HG03139 (cell line): ENCODE data around the gene PXN.
"Not testable (repeated sequence)": the region's sequence is repeated elsewhere in the genome, so short reads cannot be mapped to it uniquely, and the experiment has no call there.

Experiments
- ATAC-seq: cut with Tn5 transposase; IDR thresholded peaks from one replicate; pipeline ENCODE4 v1.9.1; 2021; ENCODE audit not compliant: unreplicated experiment

PXN gene

GRCh38 chr12:120227233-120228040, 38.1 kb downstream of the PXN start:
- ATAC-seq, result no peak

- ATAC-seq, result no peak
Observed at GRCh38 chr12:120225852-120226640, 39.5 kb downstream of the PXN start.

GRCh38 chr12:120225200-120225558, 40.4 kb downstream of the PXN start:
- ATAC-seq, result no peak

- no peak for ATAC-seq
Observed at GRCh38 chr12:120224304-120225199, 41.0 kb downstream of the PXN start.

GRCh38 chr12:120223458-120224303, 41.8 kb downstream of the PXN start:
- no peak for ATAC-seq

- ATAC-seq, result no peak
Observed at GRCh38 chr12:120222288-120222832, 43.2 kb downstream of the PXN start.

GRCh38 chr12:120221576-120221900, 44.0 kb downstream of the PXN start:
- no peak for ATAC-seq

- ATAC-seq, result no peak
Observed at GRCh38 chr12:120220838-120221575, 44.5 kb downstream of the PXN start.

GRCh38 chr12:120218680-120219606, 46.6 kb downstream of the PXN start:
- no peak for ATAC-seq

- ATAC-seq, result no peak
Observed at GRCh38 chr12:120216742-120217605, 48.6 kb downstream of the PXN start.

GRCh38 chr12:120215766-120216735, 49.5 kb downstream of the PXN start:
- no peak for ATAC-seq

GRCh38 chr12:120215357-120215735, 50.2 kb downstream of the PXN start:
- ATAC-seq, result no peak

- no peak for ATAC-seq
Observed at GRCh38 chr12:120214626-120215356, 50.7 kb downstream of the PXN start.

GRCh38 chr12:120213758-120214157, 51.8 kb downstream of the PXN start:
- no peak for ATAC-seq

- ATAC-seq, result not testable (repeated sequence)
Observed at GRCh38 chr12:120213182-120213581, 52.3 kb downstream of the PXN start.

GRCh38 chr12:120212301-120212700, 53.2 kb downstream of the PXN start:
- ATAC-seq, result no peak
